HG03342 (cell line): ENCODE measurements around the gene ARAP2.

ENCODE experiments used
- ATAC-seq: cut with Tn5 transposase; IDR thresholded peaks from one replicate; pipeline ENCODE4 v1.9.1; 2021; ENCODE audit warnings: mild to moderate bottlenecking, moderate library complexity; ENCODE audit not compliant: unreplicated experiment

The ARAP2 gene

GRCh38 chr4:36138220-36138619, 106.1 kb downstream of the ARAP2 start:
- ATAC-seq: no peak

GRCh38 chr4:36137336-36137735, 107.0 kb downstream of the ARAP2 start:
- no peak for ATAC-seq

GRCh38 chr4:36133658-36134057, 110.7 kb downstream of the ARAP2 start:
- no peak for ATAC-seq

GRCh38 chr4:36133086-36133485, 111.2 kb downstream of the ARAP2 start:
- ATAC-seq: no peak

- ATAC-seq: no peak
These were observed 113.7 kb downstream of the ARAP2 start for GRCh38 chr4:36130641-36131040.

- ATAC-seq: no peak
These were observed 115.6 kb downstream of the ARAP2 start for GRCh38 chr4:36128689-36129088.

GRCh38 chr4:36123906-36124305, 120.4 kb downstream of the ARAP2 start:
- ATAC-seq: no peak

GRCh38 chr4:36115312-36115711, 129.0 kb downstream of the ARAP2 start:
- no peak for ATAC-seq

- ATAC-seq: no peak
These were observed 133.1 kb downstream of the ARAP2 start for GRCh38 chr4:36111172-36111571.

- ATAC-seq: no peak
These were observed 144.8 kb downstream of the ARAP2 start for GRCh38 chr4:36099509-36099908.

GRCh38 chr4:36094995-36095394, 149.3 kb downstream of the ARAP2 start:
- ATAC-seq: no peak

- no peak for ATAC-seq
These were observed 152.3 kb downstream of the ARAP2 start for GRCh38 chr4:36091997-36092396.

- ATAC-seq: no peak
These were observed 155.8 kb downstream of the ARAP2 start for GRCh38 chr4:36088542-36088941.

GRCh38 chr4:36086261-36086786, 158.0 kb downstream of the ARAP2 start:
- ATAC-seq: no peak

- no peak for ATAC-seq
These were observed 161.5 kb downstream of the ARAP2 start for GRCh38 chr4:36082817-36083216.

GRCh38 chr4:36081185-36081584, 163.1 kb downstream of the ARAP2 start:
- ATAC-seq: peak; percentile 97

- no peak for ATAC-seq
These were observed 164.6 kb downstream of the ARAP2 start for GRCh38 chr4:36079666-36080065.

- no peak for ATAC-seq
These were observed 166.0 kb downstream of the ARAP2 start for GRCh38 chr4:36078319-36078718.

- no peak for ATAC-seq
These were observed 171.8 kb downstream of the ARAP2 start for GRCh38 chr4:36072529-36072928.

- ATAC-seq: no peak
These were observed 177.2 kb downstream of the ARAP2 start for GRCh38 chr4:36067116-36067515.

GRCh38 chr4:36065274-36065871, 178.9 kb downstream of the ARAP2 start:
- no peak for ATAC-seq

GRCh38 chr4:36064117-36064516, 180.2 kb downstream of the ARAP2 start:
- no peak for ATAC-seq

- ATAC-seq: no peak
These were observed 188.2 kb downstream of the ARAP2 start for GRCh38 chr4:36056136-36056535.
